Muscle of arm (tissue), 12 donors: ENCODE results near the gene PPP2R3B. TPM values are rescaled to one million over a fixed set of nuclear protein-coding genes. Genes with fewer than 3 reads are reported as not detected.
"Not testable (repeated sequence)": the region's sequence is repeated elsewhere in the genome, so short reads cannot be mapped to it uniquely, and the experiment has no call there.

ENCODE experiments used
- DNase-seq: peaks from one replicate; pipeline ENCODE4 v3.0.0-alpha.2; 2013
- polyA plus RNA-seq, 12 donors: library from polyadenylated mRNA; unstranded; fragments of 120-200 nt; gene quantifications; one replicate each; pipeline ENCODE4 v1.2.1, GENCODE V29; 2013; ENCODE audit not compliant: insufficient read length in 12 of 12

The PPP2R3B gene
- polyA plus RNA-seq, 12 donors = 109 to 264 (median 171) TPM; not detected in 1

DNA sequence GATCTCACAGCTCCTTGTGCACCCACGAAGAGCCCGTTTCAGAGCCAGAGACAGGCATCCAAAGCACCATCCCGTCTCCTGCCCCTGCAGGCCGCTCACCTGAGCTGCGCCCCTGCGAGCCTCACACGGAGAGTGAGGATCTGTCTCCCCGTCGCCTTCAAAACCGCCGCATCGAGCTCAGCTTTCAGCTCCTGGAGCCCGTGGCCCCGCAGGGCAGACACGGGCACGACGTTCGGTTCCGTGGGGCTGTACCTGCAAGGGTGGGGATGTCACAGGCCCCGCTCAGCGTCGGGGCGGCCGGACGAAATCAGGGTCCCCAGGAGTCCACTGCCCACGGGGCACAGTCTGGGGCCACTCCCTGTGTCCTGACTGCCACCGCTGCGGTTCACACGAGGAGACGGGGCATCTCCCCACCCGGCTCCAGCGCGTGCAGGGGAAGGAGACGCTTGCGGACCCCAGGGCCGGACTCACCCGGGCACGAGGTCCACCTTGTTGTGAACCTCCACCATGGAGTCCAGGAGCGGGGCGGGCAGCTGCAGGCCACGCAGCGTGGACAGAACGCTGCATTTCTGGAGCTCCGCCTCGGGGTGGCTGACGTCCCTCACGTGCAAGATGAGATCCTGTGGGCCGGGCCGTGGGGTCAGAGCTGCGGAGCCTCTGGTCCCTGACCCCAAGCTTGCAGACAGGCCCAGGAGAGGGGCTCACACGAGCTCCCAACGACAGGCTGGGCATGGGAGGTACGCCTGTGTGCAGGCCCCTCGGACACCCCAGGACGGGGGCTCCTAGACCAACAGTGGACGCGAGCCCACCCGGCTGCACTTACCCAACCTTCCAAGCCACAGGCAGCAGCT is 79.2 kb downstream of the PPP2R3B start:
- DNase-seq = no peak

GRCh38 chrX:306614-307251 is 80.0 kb downstream of the PPP2R3B start:
- DNase-seq = not testable (repeated sequence)

DNA sequence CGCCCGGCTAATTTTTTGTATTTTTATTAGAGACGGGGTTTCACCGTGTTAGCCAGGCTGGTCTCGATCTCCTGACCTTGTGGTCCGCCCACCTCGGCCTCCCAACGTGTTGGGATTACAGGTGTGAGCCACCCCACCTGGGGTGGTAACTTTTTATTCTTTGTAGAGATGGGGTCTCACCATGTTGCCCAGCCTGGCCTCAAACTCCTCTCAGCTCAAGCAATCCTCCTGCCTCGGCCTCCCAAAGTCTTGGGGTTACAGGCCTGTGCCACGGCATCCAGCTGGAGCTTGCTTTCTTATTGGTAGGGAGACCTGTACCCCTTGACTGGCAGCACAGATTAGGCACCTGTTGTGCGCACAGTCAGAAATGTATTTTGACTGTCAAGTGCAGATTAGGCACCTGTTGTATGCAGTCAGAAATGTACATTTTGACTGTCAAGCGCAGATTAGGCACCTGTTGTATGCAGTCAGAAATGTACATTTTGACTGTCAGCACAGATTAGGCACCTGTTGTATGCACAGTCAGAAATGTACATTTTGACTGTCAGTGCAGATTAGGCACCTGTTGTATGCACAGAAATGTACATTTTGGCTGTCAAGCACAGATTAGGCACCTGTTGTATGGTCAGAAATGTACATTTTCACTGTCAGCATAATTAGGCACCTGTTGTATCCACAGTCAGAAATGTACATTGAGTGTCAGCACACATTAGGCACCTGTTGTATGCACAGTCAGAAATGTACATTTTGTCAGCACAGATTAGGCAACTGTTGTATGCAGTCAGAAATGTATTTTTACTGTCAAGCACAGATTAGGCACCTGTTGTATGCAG is 80.7 kb downstream of the PPP2R3B start:
- DNase-seq = not testable (repeated sequence)

GRCh38 chrX:302975-303374 is 83.7 kb downstream of the PPP2R3B start:
- no peak for DNase-seq

DNA sequence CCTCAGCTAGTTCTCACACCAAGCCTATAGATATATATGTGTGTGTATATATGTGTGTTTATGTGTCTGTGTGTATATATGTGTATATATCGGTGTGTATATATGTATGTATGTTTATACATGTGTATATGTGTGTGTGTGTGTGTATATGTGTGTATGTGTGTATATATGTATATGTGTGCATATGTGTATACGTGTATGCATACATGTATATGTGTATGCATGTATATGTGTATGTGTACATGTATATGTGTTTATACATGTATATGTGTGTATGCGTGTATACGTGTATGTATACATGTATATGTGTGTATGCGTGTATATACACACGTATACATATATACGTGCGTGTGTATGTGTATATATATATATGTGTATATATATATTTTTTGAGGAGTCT is 86.4 kb downstream of the PPP2R3B start:
- no peak for DNase-seq

DNA sequence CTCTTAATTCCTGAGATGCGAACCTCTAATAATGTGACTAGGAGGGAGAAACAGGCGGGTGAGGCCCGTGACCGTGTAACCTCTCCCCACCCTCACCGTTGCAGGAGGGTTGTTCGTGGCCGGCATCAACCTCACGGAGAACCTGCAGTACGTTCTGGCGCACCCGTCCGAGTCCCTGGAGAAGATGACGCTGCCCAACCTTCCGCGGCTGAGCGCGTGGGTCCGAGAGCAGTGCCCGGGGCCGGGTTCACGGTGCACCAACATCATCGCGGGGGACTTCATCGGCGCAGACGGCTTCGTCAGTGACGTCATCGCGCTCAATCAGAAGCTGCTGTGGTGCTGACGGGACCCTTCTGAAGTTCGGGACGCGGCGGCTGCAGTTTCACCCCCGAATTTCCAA is 87.7 kb downstream of the PPP2R3B start:
- no peak for DNase-seq

DNA sequence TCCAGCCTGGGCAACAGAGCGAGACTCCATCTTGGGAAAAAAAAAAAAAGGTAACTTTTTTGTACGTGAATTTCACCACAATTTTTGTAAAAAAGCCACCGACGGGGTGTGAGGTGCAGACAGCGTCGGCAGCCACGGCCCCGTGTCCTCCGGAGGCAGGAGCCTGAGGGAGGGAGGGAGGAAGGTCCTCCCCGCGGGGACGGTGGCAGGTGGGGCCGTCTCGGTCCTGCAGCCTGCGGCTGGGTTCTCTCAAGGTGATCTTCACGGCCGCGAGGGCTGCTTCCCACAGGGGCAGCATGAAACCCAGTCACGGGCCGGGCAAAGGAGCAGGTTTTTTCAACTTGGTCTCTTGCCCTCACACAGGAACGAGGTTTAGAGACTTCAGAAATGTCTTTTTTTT is 91.6 kb downstream of the PPP2R3B start:
- DNase-seq = no peak

- no peak for DNase-seq
Measured at GRCh38 chrX:292900-293897, 93.5 kb downstream of the PPP2R3B start.

- DNase-seq = no peak
Measured at GRCh38 chrX:291411-291901, 95.3 kb downstream of the PPP2R3B start.

DNA sequence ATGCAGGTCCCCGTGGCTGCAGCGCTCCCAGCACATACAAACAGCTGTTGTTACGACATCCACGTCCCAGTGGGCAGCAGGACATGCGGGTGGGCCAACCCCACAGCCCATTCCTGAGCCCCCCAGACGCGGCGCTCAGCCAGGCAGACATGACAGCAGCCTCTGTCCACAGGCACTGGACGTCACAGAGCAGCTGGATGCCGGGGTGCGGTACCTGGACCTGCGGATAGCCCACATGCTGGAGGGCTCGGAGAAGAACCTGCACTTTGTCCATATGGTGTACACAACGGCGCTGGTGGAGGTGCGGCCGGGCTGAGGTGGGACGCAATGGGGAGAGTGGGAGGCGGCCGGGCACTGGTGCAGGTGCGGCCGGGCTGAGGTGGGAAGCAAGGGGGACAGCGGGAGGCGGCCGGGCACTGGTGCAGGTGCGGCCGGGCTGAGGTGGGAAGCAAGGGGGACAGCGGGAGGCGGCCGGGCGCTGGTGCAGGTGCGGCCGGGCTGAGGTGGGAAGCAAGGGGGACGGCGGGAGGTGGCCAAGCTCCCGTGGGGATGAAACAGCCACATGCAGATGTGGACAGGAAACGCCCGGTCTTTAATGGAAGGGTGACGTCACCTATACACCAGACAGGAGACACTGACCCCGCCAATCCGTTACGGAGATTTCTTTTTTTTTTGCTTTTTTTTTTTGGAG is 96.1 kb downstream of the PPP2R3B start:
- no peak for DNase-seq

- no peak for DNase-seq
Measured at GRCh38 chrX:288561-288991, 98.1 kb downstream of the PPP2R3B start.

- DNase-seq = no peak
Measured at GRCh38 chrX:287670-288069, 99.0 kb downstream of the PPP2R3B start.

GRCh38 chrX:285076-285677 is 101.5 kb downstream of the PPP2R3B start:
- DNase-seq = no peak

Other genes with a start within 250 kb of the PPP2R3B start
- gene PLCXD1, start 105.5 kb downstream of the PPP2R3B start, polyA plus RNA-seq = 10 to 100 TPM in 11 of 12 donors, not detected in 1; 10.5 to 29.7 (median 13.9) TPM
- 10 to 100 TPM in 11 of 12 donors, not detected in 1; 30.9 to 60.2 (median 40.9) TPM for gene GTPBP6, start 68.1 kb downstream of the PPP2R3B start, polyA plus RNA-seq
- 1 to 10 TPM in 7 of 12 donors, under 1 TPM in 4, not detected in 1; 0.23 to 4.5 (median 1.4) TPM for gene SHOX, start 243.9 kb upstream of the PPP2R3B start, polyA plus RNA-seq